GM21717 (cell line): ENCODE data around the gene CFAP410.

Experiments
- ATAC-seq: cut with Tn5 transposase; IDR thresholded peaks from one replicate; pipeline ENCODE4 v1.9.1; 2021; ENCODE audit warnings: mild to moderate bottlenecking, moderate library complexity; ENCODE audit not compliant: unreplicated experiment

CFAP410 gene

DNA sequence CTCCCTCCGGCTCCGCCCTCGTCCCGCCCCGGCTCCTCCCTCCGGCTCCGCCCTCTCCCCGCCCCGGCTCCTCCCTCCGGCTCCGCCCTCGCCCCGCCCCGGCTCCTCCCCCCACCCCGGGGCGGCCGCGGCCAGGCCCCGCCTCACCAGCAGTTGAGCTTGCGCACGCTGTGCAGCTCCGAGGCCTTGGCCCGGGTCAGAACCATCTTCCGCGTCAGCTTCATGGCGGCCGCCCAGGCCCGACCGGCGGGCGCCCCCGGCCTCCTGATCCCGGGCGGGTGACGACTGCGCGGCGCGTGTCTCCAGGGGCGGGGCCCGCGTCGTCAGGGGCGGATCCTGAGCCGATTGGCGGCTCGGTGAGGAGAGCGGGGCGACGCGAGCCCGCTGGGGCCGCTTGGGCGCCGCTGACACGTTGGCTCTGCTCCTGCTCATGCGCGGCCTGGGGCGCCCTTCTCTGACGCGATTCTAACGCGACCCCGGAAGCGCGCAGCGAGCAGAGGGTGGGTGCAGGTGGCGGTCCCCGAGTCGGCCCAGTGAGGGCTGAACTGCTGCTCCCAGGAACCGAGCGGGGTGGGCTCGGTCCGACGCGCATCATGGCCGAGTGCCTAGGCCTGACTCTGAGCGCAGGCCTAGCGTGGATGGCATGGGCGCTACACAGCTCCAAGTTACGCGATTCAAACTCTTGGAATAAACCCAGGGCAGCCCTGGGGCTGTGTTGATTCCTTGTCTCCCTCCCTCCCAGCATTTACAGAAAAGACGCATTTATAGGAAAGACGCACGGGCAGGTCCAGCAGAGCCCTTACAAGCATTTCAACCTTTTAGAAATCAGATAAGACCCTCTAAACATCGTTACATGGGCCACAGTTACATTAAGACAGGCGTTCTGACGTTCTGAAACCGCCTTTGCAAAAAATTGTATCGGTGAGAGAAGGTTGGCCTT is at the start of gene CFAP410:
Gene CFAP410 (minus strand): TSS at position 420 of the 940 bp plus-strand sequence. CDS start 196 bp downstream, at position 224.
- ATAC-seq, result peak; percentile 73

DNA sequence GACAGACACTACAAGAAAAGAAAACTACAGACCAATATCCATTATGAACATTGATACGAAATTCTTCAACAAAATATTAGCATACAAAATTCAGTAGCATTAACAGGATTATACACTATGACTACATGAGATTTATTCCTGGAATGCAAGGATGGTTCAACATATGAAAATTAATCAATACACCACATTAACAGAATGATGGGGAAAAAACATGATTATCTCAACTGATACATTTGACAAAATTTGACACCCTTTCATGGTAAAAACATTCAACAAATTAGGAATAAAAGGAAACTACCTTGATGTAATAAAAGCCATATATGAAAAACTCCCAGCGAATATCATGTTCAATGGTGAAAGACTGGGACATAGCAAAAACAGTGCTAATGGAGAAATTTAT is 45.8 kb upstream of the CFAP410 start:
- ATAC-seq, result no peak

DNA sequence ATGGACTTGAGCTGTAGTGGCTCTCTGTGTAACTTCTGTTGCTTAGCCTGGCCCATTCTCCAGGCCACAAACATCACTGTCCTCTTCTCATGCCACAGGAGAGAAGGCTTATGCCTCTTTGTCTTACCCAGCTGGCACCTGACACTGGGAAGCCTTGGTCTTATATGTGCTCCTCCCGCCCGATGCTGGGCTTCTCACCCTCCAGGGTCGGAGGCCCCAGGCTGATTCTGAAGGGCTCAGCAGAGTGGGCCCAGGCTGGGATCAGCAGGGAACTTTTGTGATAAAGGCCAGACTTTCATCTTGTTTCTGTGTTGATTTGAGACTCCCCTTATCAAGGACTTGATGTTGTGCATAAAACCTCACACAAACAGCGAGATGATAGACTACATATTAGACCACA is 44.0 kb upstream of the CFAP410 start:
- no peak for ATAC-seq

DNA sequence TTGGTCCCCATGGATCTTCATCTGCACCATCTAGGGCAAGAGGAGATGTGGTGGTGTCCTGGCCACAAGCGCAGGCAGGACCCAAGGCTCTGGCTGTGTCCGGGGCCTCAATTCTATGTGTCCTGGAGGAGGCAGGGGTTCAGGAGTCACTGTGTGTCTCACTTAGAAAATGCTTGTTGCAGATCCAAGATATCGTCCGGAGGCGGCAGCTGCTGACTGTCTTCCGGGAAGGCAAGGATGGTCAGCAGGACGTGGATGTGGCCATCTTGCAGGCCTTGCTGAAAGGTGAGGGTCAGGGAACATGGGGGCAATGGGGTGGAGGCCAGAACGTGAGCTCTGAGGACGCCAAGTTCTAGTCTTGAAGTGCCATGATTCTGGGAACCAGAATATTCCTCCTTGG is 43.3 kb upstream of the CFAP410 start:
- no peak for ATAC-seq

DNA sequence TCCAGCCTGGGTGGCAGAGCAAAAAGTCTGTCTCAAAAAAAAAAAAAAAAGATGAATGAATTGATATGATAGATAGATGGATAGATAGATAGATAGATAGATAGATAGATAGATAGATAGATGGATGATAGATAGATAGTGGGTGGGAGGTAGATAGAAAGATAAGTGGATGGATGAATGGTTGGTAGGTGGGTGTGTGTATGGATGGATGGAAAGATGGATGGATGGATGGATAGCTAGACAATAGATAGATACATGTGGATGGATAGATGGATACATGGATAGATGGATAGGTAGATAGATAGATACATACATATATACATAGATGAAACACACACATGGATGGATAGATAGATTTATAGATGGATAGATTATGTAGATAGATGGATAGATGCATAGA is 42.7 kb upstream of the CFAP410 start:
- ATAC-seq, result no peak

DNA sequence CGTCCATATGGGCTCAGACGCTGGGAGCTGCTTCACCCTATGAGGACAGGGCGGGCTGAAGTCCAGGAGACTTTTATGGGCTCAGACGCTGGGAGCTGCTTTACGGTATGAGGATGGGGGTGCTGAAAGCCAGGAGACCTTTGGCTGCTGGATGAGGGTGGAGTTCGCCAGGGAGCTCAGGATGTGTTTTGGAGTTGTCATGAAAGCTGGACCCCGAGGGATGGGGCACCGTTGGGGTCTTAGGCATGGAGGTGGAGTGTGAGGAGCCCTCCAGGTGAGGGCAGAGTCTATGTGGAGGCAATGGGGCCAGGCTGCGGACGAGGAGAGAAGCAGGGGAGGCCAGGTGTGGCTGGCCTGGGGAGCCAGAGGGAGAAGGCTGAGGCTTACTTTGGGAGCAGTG is 41.7 kb upstream of the CFAP410 start:
- ATAC-seq, result no peak

DNA sequence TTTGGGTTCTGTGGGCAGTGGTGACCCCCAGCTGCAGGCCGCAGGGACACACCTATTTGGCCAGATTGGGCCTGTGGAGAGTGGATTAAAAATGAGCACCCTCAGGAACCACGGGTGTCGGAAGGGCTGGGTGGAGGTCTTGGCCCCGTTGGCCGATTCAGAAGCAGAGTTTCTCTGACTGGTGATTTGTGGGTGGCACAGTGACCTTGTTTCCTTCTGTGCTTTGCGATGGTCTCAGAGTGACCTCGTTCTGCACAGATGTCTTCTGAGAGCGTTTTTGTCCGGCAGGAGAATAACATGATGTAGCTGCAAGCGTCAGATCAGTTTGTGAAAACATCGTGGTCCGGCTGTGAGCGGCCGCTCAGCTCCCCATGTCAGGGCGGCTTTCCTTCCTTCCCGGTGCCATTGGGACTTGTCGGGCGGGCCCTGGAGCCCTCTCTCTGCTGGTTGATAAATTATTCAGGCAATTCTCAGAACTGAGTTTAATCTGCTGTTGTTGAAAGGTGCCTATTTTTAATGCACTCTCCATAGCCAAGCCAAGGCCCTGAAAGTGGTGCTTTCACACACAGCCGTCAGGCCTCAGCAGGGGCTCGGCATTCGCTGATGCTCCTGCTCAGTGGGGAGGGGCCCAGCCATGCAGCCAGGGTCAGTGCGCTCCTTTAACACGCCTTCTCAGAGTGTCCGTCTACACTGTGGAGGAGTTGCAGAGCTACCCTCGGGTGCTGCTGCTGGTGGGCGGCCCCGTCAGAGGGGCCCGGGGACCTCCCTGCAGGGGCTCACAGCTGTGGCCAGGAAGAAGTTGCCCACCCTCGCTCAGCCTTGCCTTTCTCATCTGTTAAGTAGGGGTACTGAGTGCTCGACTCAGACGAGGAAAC is 41.0 kb upstream of the CFAP410 start:
- ATAC-seq, result no peak

DNA sequence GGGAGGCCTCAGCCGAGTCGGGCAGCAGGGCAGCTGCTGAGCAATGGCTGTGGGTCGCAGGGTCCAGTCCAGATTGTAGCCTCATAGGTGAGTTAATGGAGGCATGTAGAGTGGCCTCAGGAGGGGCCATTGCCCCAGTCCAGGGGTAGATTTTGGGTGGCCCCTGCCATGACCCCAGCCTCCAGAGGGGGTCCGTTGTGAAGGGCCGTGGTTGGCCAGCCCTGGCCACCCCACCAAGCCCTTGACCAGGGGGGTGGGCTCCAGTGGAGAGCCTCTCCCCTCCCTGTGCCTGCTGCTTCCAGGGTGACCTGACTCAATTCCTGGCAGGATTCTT is 40.3 kb upstream of the CFAP410 start:
- ATAC-seq, result no peak

DNA sequence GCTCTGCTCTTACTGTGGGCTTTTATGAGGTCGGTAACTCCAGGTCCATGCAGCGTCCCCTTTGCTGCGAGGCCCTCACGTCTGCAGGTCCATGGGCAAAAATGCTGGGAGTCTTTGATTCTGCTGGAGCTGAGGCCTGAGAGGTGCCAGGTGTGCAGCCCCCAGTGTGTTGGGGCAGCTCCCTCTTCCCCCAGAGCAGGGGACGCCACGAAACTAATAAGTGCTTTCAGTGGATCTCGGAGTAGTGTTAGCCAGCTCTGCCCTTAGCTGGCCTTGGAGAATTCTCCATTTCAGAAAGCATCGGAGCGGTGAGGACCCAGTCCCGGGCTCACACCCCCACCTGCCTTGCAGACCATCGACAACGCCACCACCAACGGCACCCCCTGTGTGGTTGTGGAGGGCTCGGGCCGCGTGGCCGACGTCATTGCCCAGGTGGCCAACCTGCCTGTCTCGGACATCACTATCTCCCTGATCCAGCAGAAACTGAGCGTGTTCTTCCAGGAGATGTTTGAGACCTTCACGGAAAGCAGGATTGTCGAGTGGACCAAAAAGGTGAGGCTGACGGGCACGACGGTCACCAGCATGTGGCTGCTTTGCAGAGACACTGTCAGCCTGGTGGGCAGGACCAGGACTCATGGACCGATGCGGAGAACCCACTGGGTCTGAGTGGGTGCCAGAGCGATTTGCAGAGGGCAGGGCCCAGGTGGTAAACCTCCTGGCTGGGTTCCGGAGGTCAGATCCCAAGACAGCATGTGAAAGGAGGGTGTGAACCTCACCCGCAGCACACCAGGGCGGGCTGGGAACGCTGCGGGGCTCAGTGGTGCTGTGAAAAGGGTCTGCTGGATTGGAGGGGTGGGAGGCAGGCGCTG is 39.7 kb upstream of the CFAP410 start:
- no peak for ATAC-seq

DNA sequence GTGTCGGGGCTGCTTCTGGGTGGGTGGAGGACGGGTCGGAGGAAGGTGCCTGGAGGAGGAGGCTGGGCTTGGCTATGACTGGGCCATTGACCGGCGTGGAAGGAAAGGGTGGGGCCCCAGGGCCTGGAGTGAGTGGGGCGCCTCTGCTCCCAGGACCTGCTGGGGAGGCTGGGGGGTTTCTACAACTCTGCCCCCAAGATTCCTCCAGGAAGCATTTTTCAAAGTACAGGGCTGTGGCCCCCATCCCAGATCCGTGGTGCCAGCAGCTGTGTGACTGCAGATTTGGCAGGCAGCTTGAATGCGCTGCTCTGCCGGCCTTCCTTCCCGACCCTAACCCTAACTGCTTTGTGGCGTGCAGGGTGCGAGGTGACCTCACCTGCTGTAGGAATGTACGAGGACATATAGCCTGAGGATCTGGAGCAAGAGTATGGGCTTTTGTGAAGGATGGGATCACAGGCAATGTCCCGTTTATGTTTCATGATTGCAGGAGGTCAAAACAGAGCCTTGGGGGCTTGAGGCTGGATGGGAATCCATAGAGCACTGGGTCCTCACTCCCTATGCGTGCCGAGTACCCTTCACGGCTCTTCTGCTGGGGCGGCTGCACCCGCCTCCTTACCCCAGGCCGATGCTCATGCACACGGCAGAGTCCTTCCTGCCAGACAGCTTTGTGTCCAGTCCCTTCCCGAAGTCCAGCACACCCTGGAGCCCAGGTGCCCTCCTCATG is 38.9 kb upstream of the CFAP410 start:
- ATAC-seq, result no peak

DNA sequence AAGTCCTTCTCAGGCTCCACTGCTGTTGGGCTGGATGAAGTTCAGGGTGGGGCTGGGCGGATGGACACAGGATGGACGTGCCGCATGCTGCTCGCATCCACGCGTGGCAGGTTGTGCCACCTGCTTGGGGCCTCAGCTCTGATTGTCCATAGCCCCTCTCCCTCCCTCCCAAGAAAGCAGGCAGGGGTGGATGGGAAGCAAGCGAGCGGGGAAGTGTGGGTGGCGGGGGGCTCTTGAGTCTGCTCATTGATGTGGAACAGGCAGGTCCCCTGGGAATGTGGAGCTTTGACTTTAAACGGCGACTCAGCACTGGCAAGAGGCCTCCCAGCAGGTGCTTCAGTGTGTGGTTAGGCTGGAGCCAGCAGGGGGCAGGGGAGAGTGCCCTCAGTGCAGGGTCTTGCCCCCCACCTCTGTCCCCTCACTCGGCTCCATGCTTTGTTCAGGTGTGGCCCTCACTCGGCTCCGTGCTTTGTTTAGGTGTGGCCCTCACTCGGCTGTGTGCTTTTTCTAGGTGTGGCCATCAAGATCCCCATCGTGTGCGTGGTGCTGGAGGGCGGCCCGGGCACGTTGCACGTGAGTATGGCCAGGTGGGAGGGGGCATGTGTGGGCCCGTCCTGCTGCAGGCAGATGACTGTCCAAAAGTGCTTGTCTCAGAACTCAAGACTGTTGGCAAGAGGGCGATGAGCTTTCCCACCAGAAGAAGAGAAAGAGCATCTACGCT is 38.2 kb upstream of the CFAP410 start:
- ATAC-seq, result no peak

DNA sequence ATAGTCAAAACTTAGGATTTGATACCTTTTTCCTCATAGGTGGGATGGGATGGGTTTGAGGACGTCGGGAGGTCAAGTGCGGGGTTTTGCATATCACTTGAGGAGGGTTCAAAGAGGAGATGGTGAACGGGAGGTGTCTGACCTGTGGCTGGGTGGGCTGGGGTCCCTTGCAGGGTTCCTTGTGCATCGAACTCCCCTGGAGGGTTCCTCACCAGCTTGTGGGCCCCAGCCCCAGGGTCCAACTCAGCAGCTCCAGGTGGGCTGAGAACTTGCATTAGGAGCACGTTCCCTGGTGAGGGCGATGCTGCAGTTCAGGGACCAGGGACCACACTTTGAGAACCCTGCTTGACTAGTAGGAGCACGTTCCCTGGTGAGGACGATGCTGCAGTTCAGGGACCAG is 37.4 kb upstream of the CFAP410 start:
- ATAC-seq, result no peak

DNA sequence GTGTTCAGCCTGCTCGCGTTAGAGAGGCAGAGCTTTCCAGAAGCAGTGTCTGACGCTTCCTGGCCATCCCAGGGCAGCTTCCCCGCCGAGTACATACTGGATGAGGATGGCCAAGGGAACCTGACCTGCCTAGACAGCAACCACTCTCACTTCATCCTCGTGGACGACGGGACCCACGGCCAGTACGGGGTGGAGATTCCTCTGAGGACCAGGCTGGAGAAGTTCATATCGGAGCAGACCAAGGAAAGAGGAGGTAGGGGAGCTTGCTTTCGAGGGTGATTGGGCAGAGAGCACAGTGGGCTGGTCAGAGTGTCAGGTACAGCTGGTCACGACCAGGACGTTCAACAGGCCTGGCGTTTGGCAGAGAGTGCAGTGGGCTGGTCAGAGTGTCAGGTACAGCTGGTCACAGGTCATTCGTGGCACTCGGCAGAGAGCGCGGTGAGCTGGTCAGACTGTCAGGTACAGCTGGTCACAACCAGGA is 36.6 kb upstream of the CFAP410 start:
- no peak for ATAC-seq

DNA sequence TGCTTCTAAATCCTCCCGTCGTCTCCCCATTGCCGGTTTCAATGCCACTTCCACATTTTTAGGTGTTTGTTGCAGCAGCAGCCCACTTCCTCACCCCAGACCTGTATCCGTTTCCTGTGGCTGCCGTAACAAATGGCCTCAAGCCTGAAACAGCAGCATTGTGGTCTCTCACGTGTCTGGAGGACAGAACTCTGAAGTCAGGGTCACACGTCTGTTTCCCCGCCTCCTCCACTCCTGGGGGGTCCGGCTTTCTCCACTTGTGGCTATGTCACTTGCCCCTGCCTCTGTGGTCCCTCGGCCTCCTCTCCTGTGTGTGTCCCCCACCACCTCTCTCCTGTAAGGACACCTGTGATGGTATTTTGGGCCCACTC is 36.1 kb upstream of the CFAP410 start:
- ATAC-seq, result no peak

DNA sequence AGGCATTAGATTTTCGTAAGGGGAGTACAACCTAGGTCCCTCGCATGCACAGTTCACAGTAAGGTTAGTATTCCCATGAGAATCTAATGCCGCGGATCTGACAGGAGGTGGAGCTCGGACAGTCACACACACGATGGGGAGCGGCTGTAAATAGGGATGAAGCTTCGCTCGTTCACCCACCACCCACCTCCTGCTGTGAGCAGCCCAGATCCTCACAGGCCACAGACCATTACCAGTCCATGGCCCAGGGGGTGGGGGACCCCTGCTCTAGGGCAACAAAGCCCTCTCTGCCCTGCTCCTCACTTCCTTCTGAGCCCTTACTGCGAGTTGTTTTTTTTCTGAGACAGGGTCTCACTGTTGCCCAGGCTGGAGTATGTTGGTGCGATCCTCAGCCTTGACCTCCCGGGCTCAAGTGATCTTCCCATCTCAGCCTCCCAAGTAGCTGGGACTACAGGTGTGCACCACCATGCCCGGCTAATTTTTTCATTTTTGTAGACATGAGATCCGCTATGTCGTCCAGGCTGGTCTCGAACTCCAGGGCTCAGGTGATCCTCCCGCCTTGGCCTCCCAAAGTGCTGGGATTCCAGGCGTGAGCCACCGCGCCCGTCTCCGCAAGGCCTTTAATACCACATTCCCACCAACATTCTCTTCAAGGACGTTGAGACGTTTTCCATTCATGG is 35.6 kb upstream of the CFAP410 start:
- ATAC-seq, result no peak

DNA sequence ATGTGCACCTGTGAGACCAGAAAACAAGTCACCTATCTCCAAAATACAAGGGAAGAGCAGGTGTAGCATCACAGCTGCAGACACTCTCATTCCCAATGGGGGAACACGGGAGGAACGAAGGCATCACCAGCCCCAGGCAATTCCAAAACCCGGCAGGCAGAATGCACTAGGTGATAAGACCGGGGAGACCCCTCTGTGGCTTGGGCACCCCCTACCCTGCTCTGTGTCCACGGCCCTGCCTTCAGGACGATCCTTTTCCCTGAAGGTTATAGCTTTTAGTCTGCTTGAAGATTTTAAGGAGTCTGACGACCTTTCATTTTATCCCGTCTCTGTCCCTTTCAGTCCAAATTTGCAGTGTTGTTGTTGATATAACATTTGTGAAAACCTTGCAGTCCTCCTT is 33.4 kb upstream of the CFAP410 start:
- no peak for ATAC-seq

DNA sequence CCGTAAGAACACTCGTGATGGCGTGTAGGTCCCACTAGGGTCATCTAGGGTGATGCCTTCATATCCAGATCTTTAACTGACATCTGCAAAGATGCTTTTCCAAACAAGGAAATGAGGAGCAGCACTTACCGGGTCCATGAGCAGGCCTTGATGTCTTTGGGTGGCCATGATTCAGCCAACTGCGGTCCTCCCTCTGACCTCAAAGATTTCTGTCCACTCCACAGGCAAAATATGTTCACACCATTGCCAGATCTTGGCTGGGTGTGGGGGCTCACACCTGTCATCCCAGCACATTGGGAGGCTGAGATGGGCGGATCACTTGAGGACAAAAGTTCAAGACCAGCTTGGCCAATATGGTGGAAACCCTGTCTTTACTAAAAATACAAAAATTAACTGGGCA is 32.4 kb upstream of the CFAP410 start:
- ATAC-seq, result no peak

DNA sequence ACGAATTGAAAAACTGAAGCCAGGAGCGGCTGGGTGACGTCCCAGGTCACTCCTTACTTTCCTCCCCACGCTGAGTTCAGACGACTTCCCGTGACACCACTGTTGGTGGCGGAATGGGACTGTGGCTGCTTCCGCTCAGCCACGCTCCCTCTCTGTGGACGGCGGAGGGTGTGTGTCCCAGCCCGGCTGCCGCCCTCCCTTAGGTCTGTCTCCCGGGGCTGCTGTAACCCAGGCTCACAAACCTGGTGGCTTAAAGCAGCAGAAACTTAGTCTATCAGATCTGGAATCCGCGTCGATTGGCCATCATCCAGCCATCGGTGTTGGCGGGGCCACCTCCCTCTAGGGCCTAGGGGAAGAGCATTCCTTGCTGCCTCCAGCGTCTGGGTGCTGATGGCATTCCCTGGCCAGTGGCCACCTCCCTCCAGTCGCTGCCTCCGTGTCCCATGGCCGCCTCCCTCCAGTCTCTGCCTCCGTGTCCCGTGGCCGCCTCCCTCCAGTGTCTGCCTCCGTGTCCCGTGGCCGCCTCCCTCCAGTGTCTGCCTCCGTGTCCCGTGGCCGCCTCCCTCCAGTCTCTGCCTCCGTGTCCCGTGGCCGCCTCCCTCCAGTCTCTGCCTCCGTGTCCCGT is 31.7 kb upstream of the CFAP410 start:
- no peak for ATAC-seq
